Caki2 (cell line): ENCODE measurements around the gene PEX5L. TPM values are rescaled to one million over a fixed set of nuclear protein-coding genes. Genes with fewer than 3 reads are reported as not detected.
"Not testable (repeated sequence)": the region's sequence is repeated elsewhere in the genome, so short reads cannot be mapped to it uniquely, and the experiment has no call there.

Experiments used
- DNase-seq: peaks from one replicate; pipeline ENCODE4 v3.0.0-alpha.2; 2015; ENCODE audit warnings: low read depth
- in situ Hi-C: cut with HindIII; loops from 2 replicates; pipeline ENCODE4 v1.10.0; 2016; ENCODE audit warnings: low sequenced_read_pairs, low pct_unique_long_range_greater_than_20kb, mixed read lengths
- total RNA-seq: library from RNA; depleted of rRNA; stranded (reverse); fragments of >200 nt; shearing (Covaris generic); gene quantifications from 2 replicates; pipeline ENCODE4 v1.2.3, GENCODE V29; 2014; ENCODE audit warnings: low replicate concordance

The PEX5L gene
- total RNA-seq, 1 experiment from 2014 or later: 15.2 TPM

- in situ Hi-C loops: no loop called here
These were observed 9.7 kb downstream of the PEX5L start for GRCh38 chr3:180026997-180027396.

GRCh38 chr3:180018543-180018942 is 18.2 kb downstream of the PEX5L start:
- no peak for DNase-seq
- in situ Hi-C loops: no loop called here

More at GRCh38 chr3:180026997-180027396, 9.7 kb downstream of the PEX5L start:
- DNase-seq: no peak

GRCh38 chr3:180017846-180018245 is 18.9 kb downstream of the PEX5L start:
- in situ Hi-C loops: no loop called here
- DNase-seq: no peak

GRCh38 chr3:180011927-180012326 is 24.8 kb downstream of the PEX5L start:
- in situ Hi-C loops: no loop called here
- no peak for DNase-seq

GRCh38 chr3:180008318-180008717 is 28.4 kb downstream of the PEX5L start:
- DNase-seq, in situ Hi-C loops: not testable (repeated sequence)

- in situ Hi-C loops: no loop called here
- no peak for DNase-seq
These were observed 32.2 kb downstream of the PEX5L start for GRCh38 chr3:180004542-180004941.

- in situ Hi-C loops: no loop called here
These were observed 34.7 kb downstream of the PEX5L start for GRCh38 chr3:180002006-180002405.

GRCh38 chr3:180000500-180000899 is 36.2 kb downstream of the PEX5L start:
- DNase-seq: no peak
- in situ Hi-C loops: no loop called here

More at GRCh38 chr3:180002006-180002405, 34.7 kb downstream of the PEX5L start:
- DNase-seq: no peak

GRCh38 chr3:179995406-179995805 is 41.3 kb downstream of the PEX5L start:
- DNase-seq: no peak
- in situ Hi-C loops: no loop called here

GRCh38 chr3:179991883-179992282 is 44.9 kb downstream of the PEX5L start:
- in situ Hi-C loops: no loop called here
- DNase-seq: no peak

GRCh38 chr3:179991104-179991503 is 45.6 kb downstream of the PEX5L start:
- DNase-seq: peak; percentile 67
- in situ Hi-C loops: no loop called here

GRCh38 chr3:179981646-179982045 is 55.1 kb downstream of the PEX5L start:
- DNase-seq: no peak
- in situ Hi-C loops: no loop called here

- in situ Hi-C loops: no loop called here
- no peak for DNase-seq
These were observed 59.4 kb downstream of the PEX5L start for GRCh38 chr3:179977356-179977755.

GRCh38 chr3:179973931-179974361 is 62.8 kb downstream of the PEX5L start:
- peak; percentile 68 for DNase-seq
- in situ Hi-C loops: no loop called here

- no peak for DNase-seq
- in situ Hi-C loops: no loop called here
These were observed 63.8 kb downstream of the PEX5L start for GRCh38 chr3:179972881-179973423.

- DNase-seq: no peak
- in situ Hi-C loops: no loop called here
These were observed 65.5 kb downstream of the PEX5L start for GRCh38 chr3:179971280-179971679.

- no peak for DNase-seq
- in situ Hi-C loops: no loop called here
These were observed 66.0 kb downstream of the PEX5L start for GRCh38 chr3:179970746-179971145.

- no peak for DNase-seq
- in situ Hi-C loops: no loop called here
These were observed 67.2 kb downstream of the PEX5L start for GRCh38 chr3:179969525-179969924.

GRCh38 chr3:179967622-179968021 is 69.1 kb downstream of the PEX5L start:
- in situ Hi-C loops: no loop called here
- DNase-seq: no peak

GRCh38 chr3:179964890-179965289 is 71.8 kb downstream of the PEX5L start:
- DNase-seq: no peak
- in situ Hi-C loops: no loop called here
